Stimulated activated CD4-positive, alpha-beta T cell treated with anti-CD3 and anti-CD28 coated beads, Interleukin-12 subunit alpha, Interleukin-12 subunit beta, amount 100 ng/mL, for 4 hours (primary cell): ENCODE measurements around the gene NR1H3.
"Not testable (repeated sequence)": the region's sequence is repeated elsewhere in the genome, so short reads cannot be mapped to it uniquely, and the experiment has no call there.

Source experiments
- DNase-seq: peaks from one replicate; pipeline ENCODE4 v3.0.0-alpha.2; 2020

NR1H3 gene

GRCh38 chr11:47308050-47308823 is 50.4 kb downstream of the NR1H3 start:
- no peak for DNase-seq

- DNase-seq: no peak
Measured at GRCh38 chr11:47314992-47315391, 57.2 kb downstream of the NR1H3 start.

GRCh38 chr11:47316501-47316900 is 58.7 kb downstream of the NR1H3 start:
- not testable (repeated sequence) for DNase-seq

GRCh38 chr11:47317064-47317828 is 59.5 kb downstream of the NR1H3 start:
- no peak for DNase-seq

- no peak for DNase-seq
Measured at GRCh38 chr11:47318166-47318565, 60.4 kb downstream of the NR1H3 start.
